GM12878 (cell line): ENCODE results near the gene MYO7A. TPM values are rescaled to one million over a fixed set of nuclear protein-coding genes. Genes with fewer than 3 reads are reported as not detected.

ENCODE experiments used
- ATAC-seq: fragments of 200-7000 bp; cut with Tn5 transposase; 3 replicates; pipeline ENCODE4 v1.9.1; 2020; ENCODE audit warnings: mild to moderate bottlenecking, moderate library complexity
- BruUV-seq: library from RNA; stranded (reverse); fragments of 400-500 nt; replicated peaks from 2 replicates; lab custom pipeline; 2021; lab: Mats Ljungman, UMichigan
- CTCF ChIA-PET: fragments of 300-600 bp; sonication (Branson Sonifier 250); formaldehyde crosslinking; extraction: SDS; loops from one replicate; lab custom pipeline; 2021; ENCODE audit warnings: inconsistent platforms; lab: Yijun Ruan, JAX
- POLR2A ChIA-PET: fragments of 350-600 bp; formaldehyde crosslinking; extraction: SDS; loops from one replicate; lab custom pipeline; 2021; ENCODE audit warnings: inconsistent platforms; lab: Charles Lee
- RAD21 ChIA-PET: fragments of 300-600 bp; sonication (Branson Sonifier 250); formaldehyde crosslinking; loops from one replicate; lab custom pipeline; 2023; ENCODE audit warnings: antibody characterized with exemption; ENCODE audit not compliant: unreplicated experiment; lab: Charles Lee
- SMC1A ChIA-PET: fragments of 300-600 bp; sonication (Branson Sonifier 250); formaldehyde crosslinking; loops from one replicate; lab custom pipeline; 2023; ENCODE audit not compliant: unreplicated experiment, uncharacterized antibody; lab: Charles Lee
- DNase-seq: peaks from one replicate; pipeline ENCODE4 v3.0.0-alpha.2; 2011; ENCODE audit warnings: low read depth, low spot score
- FAIRE-seq: peaks from 3 replicates; lab custom pipeline; 2011; peaks lifted over from hg19 to GRCh38; lab: Jason Lieb, UNC
- H2AFZ ChIP-seq: 2 replicates; pipeline ENCODE4 v1.6.0; 2011; ENCODE audit warnings: low read depth, low read length, control low read depth; ENCODE audit not compliant: control insufficient read depth
- H3K27ac ChIP-seq: 2 replicates; pipeline ENCODE4 v1.5.1; 2011; ENCODE audit warnings: control low read depth; ENCODE audit not compliant: control insufficient read depth, insufficient read depth
- H3K27me3 ChIP-seq, 2 experiments: replicated peaks in 1 of 2; 2 replicates each; pipeline versions ENCODE4 v1.6.0 to v1.6.1; 2011; ENCODE audit warnings: low read length in 1 of 2; ENCODE audit not compliant: control insufficient read depth in 2 of 2, insufficient read depth in 2 of 2
- H3K36me3 ChIP-seq, 2 experiments: 2 replicates each; pipeline ENCODE4 v1.5.1; 2011; ENCODE audit warnings: low read length in 1 of 2; ENCODE audit not compliant: control insufficient read depth in 2 of 2, insufficient read depth in 2 of 2
- H3K4me1 ChIP-seq: 2 replicates; pipeline ENCODE4 v1.6.1; 2011; ENCODE audit warnings: mild to moderate bottlenecking, low read length, moderate library complexity, mixed read lengths; ENCODE audit not compliant: control insufficient read depth, insufficient read depth
- H3K4me2 ChIP-seq: 2 replicates; pipeline ENCODE4 v1.6.0; 2011; ENCODE audit warnings: control low read depth; ENCODE audit not compliant: control insufficient read depth, insufficient read depth
- H3K4me3 ChIP-seq: fragments of 200-600 bp; sonication (generic); 2 replicates; pipeline ENCODE4 v1.5.1; 2016
- H3K79me2 ChIP-seq: 2 replicates; pipeline ENCODE4 v1.6.0; 2011; ENCODE audit warnings: low read length; ENCODE audit not compliant: control insufficient read depth, insufficient read depth
- H3K9ac ChIP-seq: 2 replicates; pipeline ENCODE4 v1.8.0; 2011; ENCODE audit warnings: low read length, control low read depth, mixed read lengths; ENCODE audit not compliant: control insufficient read depth, insufficient read depth
- H3K9me3 ChIP-seq: replicated peaks from 3 replicates; pipeline ENCODE4 v1.5.1; 2011; ENCODE audit warnings: mild to moderate bottlenecking, low read length; ENCODE audit not compliant: control insufficient read depth, insufficient read depth
- H4K20me1 ChIP-seq: 2 replicates; pipeline ENCODE4 v1.6.0; 2011; ENCODE audit not compliant: control insufficient read depth, insufficient read depth
- BRCA1 ChIP-seq: IDR thresholded peaks from 2 replicates; pipeline ENCODE4 v1.6.1; 2011; ENCODE audit warnings: low read depth, low read length, improper control_type of control experiment
- CHD1 ChIP-seq: IDR thresholded peaks from 2 replicates; pipeline ENCODE4 v1.6.1; 2012; ENCODE audit warnings: low read depth, low read length, improper control_type of control experiment
- CREB1 ChIP-seq: IDR thresholded peaks from 2 replicates; pipeline ENCODE4 v1.6.1; 2012; ENCODE audit warnings: low read depth, mild to moderate bottlenecking, inconsistent platforms
- CTCF ChIP-seq, 3 experiments: IDR thresholded peaks in 2 of 3; conservative IDR thresholded peaks in 1 of 3; 2 replicates each; pipeline ENCODE4 v1.5.1; 2011; ENCODE audit warnings: low read depth in 3 of 3, low read length in 3 of 3, mild to moderate bottlenecking in 3 of 3, control low read depth in 2 of 3, moderate library complexity in 2 of 3, inconsistent platforms in 1 of 3, mixed read lengths in 1 of 3; ENCODE audit not compliant: control insufficient read depth in 2 of 3, insufficient read depth in 1 of 3; ENCODE audit errors: extremely low read depth in 1 of 3
- LARP7 ChIP-seq: fragments of 450-650 bp; IDR thresholded peaks from 2 replicates; pipeline ENCODE4 v1.6.1; 2017; ENCODE audit warnings: mild to moderate bottlenecking
- MYB ChIP-seq: fragments of 150-350 bp; IDR thresholded peaks from 2 replicates; pipeline ENCODE4 v1.6.1; 2014; ENCODE audit warnings: mild to moderate bottlenecking, low read depth, low read length, borderline replicate concordance
- SPI1 ChIP-seq: IDR thresholded peaks from 2 replicates; pipeline ENCODE4 v1.6.1; 2011; ENCODE audit warnings: low read depth, mild to moderate bottlenecking, low read length, moderate library complexity, borderline replicate concordance; ENCODE audit not compliant: insufficient read depth
- SRF ChIP-seq, 2 experiments: IDR thresholded peaks; 2 replicates each; pipeline ENCODE4 v1.6.1; 2011; ENCODE audit warnings: low read depth in 2 of 2, low read length in 2 of 2, mild to moderate bottlenecking in 1 of 2, moderate library complexity in 1 of 2
- TAF1 ChIP-seq: IDR thresholded peaks from 2 replicates; pipeline ENCODE4 v1.6.1; 2011; ENCODE audit warnings: mild to moderate bottlenecking, low read depth, low read length, borderline replicate concordance
- ZNF24 ChIP-seq: fragments of 450-650 bp; IDR thresholded peaks from 2 replicates; pipeline ENCODE4 v1.6.1; 2017; ENCODE audit warnings: antibody characterized with exemption, mild to moderate bottlenecking
- ZNF687 ChIP-seq: fragments of 450-650 bp; IDR thresholded peaks from 2 replicates; pipeline ENCODE4 v1.6.1; 2017; ENCODE audit warnings: mild to moderate bottlenecking, moderate library complexity
- ZSCAN29 ChIP-seq: fragments of 450-650 bp; IDR thresholded peaks from 2 replicates; pipeline ENCODE4 v1.6.1; 2017; ENCODE audit warnings: mild to moderate bottlenecking, moderate library complexity
- WGBS: methylation state at CpG from one replicate; pipeline ENCODE4 v1.1.6; 2016; ENCODE audit warnings: low lambda C conversion rate; ENCODE audit not compliant: insufficient replicate concordance, insufficient coverage; ENCODE audit errors: missing lambda C conversion rate; 5-methylcytosine and 5-hydroxymethylcytosine counted together
- in situ Hi-C: fragments of 300-500 bp; cut with MboI; formaldehyde crosslinking; loops from 9 replicates; pipeline ENCODE4 v1.14.3; 2018; ENCODE audit warnings: mixed read lengths
- intact Hi-C: fragments of 100-400 bp; cut with micrococcal nuclease; formaldehyde crosslinking; loops from one replicate; pipeline ENCODE4 v1.14.2; 2022; ENCODE audit not compliant: unreplicated experiment
- polyA plus RNA-seq, 11 experiments: library from polyadenylated mRNA; depleted of rRNA in 4 of 11; unstranded in 6 of 11; stranded (reverse) in 5 of 11; fragments of >200 nt; fragmentation: Nextera tagmentation in 4 of 11; fragmentation: Illumina TruSeq in 1 of 11; extraction: Ambion mirVana in 4 of 11; extraction: Trizol in 1 of 11; gene quantifications; 1 replicate in 1 of 11; 2 replicates in 10 of 11; pipeline versions ENCODE4 v1.2.1 to v1.2.3, GENCODE V29; 2011 to 2016; ENCODE audit warnings: inconsistent platforms in 2 of 11, missing spikeins in 2 of 11, low read depth in 1 of 11
- total RNA-seq, 4 experiments: library from RNA; depleted of rRNA in 3 of 4; stranded (reverse); fragments of >200 nt in 3 of 4; fragmentation: Illumina TruSeq in 1 of 4; extraction: Trizol in 1 of 4; gene quantifications; 2 replicates each; pipeline versions ENCODE4 v1.2.1 to v1.2.3, GENCODE V29; 2013 to 2021

Gene MYO7A
- total and polyA plus RNA-seq, 10 of the 15 experiments (the other 5 are each of a cell fraction or from before 2014, with no cell fraction given): 0.01 to 0.21 (median 0.04) TPM; not detected in 6

- SMC1A ChIA-PET: interaction anchor here (1.5 to 4.5 kb wide), 2 partner anchors 8 to 36 kb away, joined by 5 to 24 read pairs; no protein-coding TSS in a partner anchor
Observed at GRCh38 chr11:77082838-77083565, 45.0 kb upstream of the MYO7A start.

More at GRCh38 chr11:77082838-77083565, 45.0 kb upstream of the MYO7A start:
- POLR2A ChIA-PET: no interaction called here
- peak; percentile 74 for ATAC-seq
- TF ChIP-seq ZSCAN29: no peak
- no peak for TF ChIP-seq TAF1
- TF ChIP-seq ZNF687: no peak
- TF ChIP-seq LARP7: no peak
- no peak for TF ChIP-seq MYB
- TF ChIP-seq BRCA1: no peak
- no peak for TF ChIP-seq SPI1
- no peak for TF ChIP-seq CREB1
- no peak for TF ChIP-seq SRF (IDR thresholded peaks at IDR 0.05; ENCODE audit: low read depth in 2 of 2, low read length in 2 of 2)
- no peak for TF ChIP-seq CHD1
- TF ChIP-seq CTCF (IDR thresholded peaks at IDR 0.05 in 2 of 3, conservative IDR thresholded peaks at IDR 0.05 in 1 of 3; ENCODE audit: control insufficient read depth in 2 of 3, extremely low read depth in 1 of 3, insufficient read depth in 1 of 3, low read depth in 3 of 3, low read length in 3 of 3): no peak
- TF ChIP-seq ZNF24: no peak
- TF ChIP-seq, all 136 proteins: peak for 0
- RAD21 ChIA-PET: interaction anchor here (1.2 kb wide), 1 partner anchor 9 kb away, joined by 5 read pairs; no protein-coding TSS in a partner anchor
- Histone ChIP-seq H3K9ac (no peak overlapping the region), H4K20me1 (no peaks in the 10 kb centered on the region), H3K4me1 (peaks cover 14% of the 10 kb centered on the region), H3K4me2 (0 out of 2 replicates have a peak overlapping the region, but pooled peaks have one; percentile 10), H3K9me3 (no peaks in the 10 kb centered on the region; the same call in 2 of the 3 replicates), H3K79me2 (no peaks in the 10 kb centered on the region), H3K4me3 (no peak overlapping the region), H3K27me3 (no peaks in the 10 kb centered on the region), H3K27ac (no peak overlapping the region), H3K36me3 (no peaks in the 10 kb centered on the region), H2AFZ (peak overlapping the region; percentile 82)
- FAIRE-seq: no peak
- CTCF ChIA-PET: interaction anchor here (1.9 to 2.5 kb wide), 3 partner anchors 8 to 164 kb away, joined by 8 to 13 read pairs (median 10); no protein-coding TSS in a partner anchor
- in situ Hi-C loops (no loop called here), intact Hi-C loops (no loop called here)
- BruUV-seq: no TSS peak
- WGBS: 61% methylated on average over 15 of the region's 15 CpGs
- DNase-seq: no peak
